Measurements from ENCODE around the gene GET4.

The GET4 gene

GRCh38 chr7:876972-877311 is 588 bp downstream of the GET4 start:
- no peaks in the 10 kb centered on the region for H3K9me3 ChIP-seq (ENCODE audit: control insufficient read depth in 5 of 5, low read length in 5 of 5)
- peaks cover 4 to 54% (median 39%) of the 10 kb centered on the region in 5 donors for H3K4me1 ChIP-seq (ENCODE audit: control insufficient read depth in 5 of 5, insufficient read depth in 5 of 5, low read length in 5 of 5)
- H3K27ac ChIP-seq (ENCODE audit: low read depth, low read length), result peak overlapping the region; percentile 70
- no peaks in the 10 kb centered on the region for H3K27me3 ChIP-seq (ENCODE audit: control insufficient read depth in 5 of 5, insufficient read depth in 4 of 5, low read length in 5 of 5)
- H3K9ac ChIP-seq (ENCODE audit: low read length in 5 of 5), result peak overlapping the region in 4 of 5 donors; percentile 75 to 95 (median 88)
- H3K4me3 ChIP-seq (ENCODE audit: low read depth in 1 of 5, low read length in 5 of 5), result peak overlapping the region; percentile 71 to 98 (median 82)
- H3K36me3 ChIP-seq (ENCODE audit: control insufficient read depth in 5 of 5, insufficient read depth in 5 of 5, low read length in 5 of 5), result peaks cover 0 to 20% (median 10%) of the 10 kb centered on the region in 5 donors

- H3K27ac ChIP-seq (ENCODE audit: low read depth, low read length), result peak overlapping the region; percentile 70
- H3K4me1 ChIP-seq (ENCODE audit: control insufficient read depth in 5 of 5, insufficient read depth in 5 of 5, low read length in 5 of 5), result peaks cover 4 to 52% (median 34%) of the 10 kb centered on the region in 5 donors
- peaks cover 0 to 14% (median 4%) of the 10 kb centered on the region in 5 donors for H3K36me3 ChIP-seq (ENCODE audit: control insufficient read depth in 5 of 5, insufficient read depth in 5 of 5, low read length in 5 of 5)
These were observed 1.2 kb downstream of the GET4 start for GRCh38 chr7:877312-878232.

GRCh38 chr7:879093-879492 is 2.7 kb downstream of the GET4 start:
- peaks cover 0 to 9% (median 3%) of the 10 kb centered on the region in 5 donors for H3K36me3 ChIP-seq (ENCODE audit: control insufficient read depth in 5 of 5, insufficient read depth in 5 of 5, low read length in 5 of 5)
- H3K9ac ChIP-seq (ENCODE audit: low read length in 5 of 5), result no peak overlapping the region
- H3K27me3 ChIP-seq (ENCODE audit: control insufficient read depth in 5 of 5, insufficient read depth in 4 of 5, low read length in 5 of 5), result no peaks in the 10 kb centered on the region
- H3K4me1 ChIP-seq (ENCODE audit: control insufficient read depth in 5 of 5, insufficient read depth in 5 of 5, low read length in 5 of 5), result peaks cover 3 to 56% (median 42%) of the 10 kb centered on the region in 5 donors
- H3K27ac ChIP-seq (ENCODE audit: low read depth, low read length), result no peak overlapping the region
- no peaks in the 10 kb centered on the region for H3K9me3 ChIP-seq (ENCODE audit: control insufficient read depth in 5 of 5, low read length in 5 of 5)
- H3K4me3 ChIP-seq (ENCODE audit: low read depth in 1 of 5, low read length in 5 of 5), result no peak overlapping the region

More at GRCh38 chr7:877312-878232, 1.2 kb downstream of the GET4 start:
- Histone ChIP-seq H3K9ac (ENCODE audit: low read length in 5 of 5) (peak overlapping the region in 4 of 5 donors; percentile 75 to 95 (median 88)), H3K27me3 (ENCODE audit: control insufficient read depth in 5 of 5, insufficient read depth in 4 of 5, low read length in 5 of 5) (no peaks in the 10 kb centered on the region), H3K4me3 (ENCODE audit: low read depth in 1 of 5, low read length in 5 of 5) (peak overlapping the region; percentile 71 to 98 (median 82)), H3K9me3 (ENCODE audit: control insufficient read depth in 5 of 5, low read length in 5 of 5) (no peaks in the 10 kb centered on the region)

GRCh38 chr7:879706-880105 is 3.4 kb downstream of the GET4 start:
- peaks cover 3 to 58% (median 46%) of the 10 kb centered on the region in 5 donors for H3K4me1 ChIP-seq (ENCODE audit: control insufficient read depth in 5 of 5, insufficient read depth in 5 of 5, low read length in 5 of 5)
- no peaks in the 10 kb centered on the region for H3K27me3 ChIP-seq (ENCODE audit: control insufficient read depth in 5 of 5, insufficient read depth in 4 of 5, low read length in 5 of 5)
- no peaks in the 10 kb centered on the region for H3K9me3 ChIP-seq (ENCODE audit: control insufficient read depth in 5 of 5, low read length in 5 of 5)
- H3K36me3 ChIP-seq (ENCODE audit: control insufficient read depth in 5 of 5, insufficient read depth in 5 of 5, low read length in 5 of 5), result peaks cover 0 to 8% (median 3%) of the 10 kb centered on the region in 5 donors
- H3K9ac ChIP-seq (ENCODE audit: low read length in 5 of 5), result no peak overlapping the region
- no peak overlapping the region for H3K27ac ChIP-seq (ENCODE audit: low read depth, low read length)
- no peak overlapping the region for H3K4me3 ChIP-seq (ENCODE audit: low read depth in 1 of 5, low read length in 5 of 5)

GRCh38 chr7:880450-880849 is 4.1 kb downstream of the GET4 start:
- H3K9me3 ChIP-seq (ENCODE audit: control insufficient read depth in 5 of 5, low read length in 5 of 5), result no peaks in the 10 kb centered on the region
- H3K27ac ChIP-seq (ENCODE audit: low read depth, low read length), result no peak overlapping the region
- H3K36me3 ChIP-seq (ENCODE audit: control insufficient read depth in 5 of 5, insufficient read depth in 5 of 5, low read length in 5 of 5), result peaks cover 0 to 7% (median 3%) of the 10 kb centered on the region in 5 donors
- peaks cover 3 to 56% (median 44%) of the 10 kb centered on the region in 5 donors for H3K4me1 ChIP-seq (ENCODE audit: control insufficient read depth in 5 of 5, insufficient read depth in 5 of 5, low read length in 5 of 5)
- H3K9ac ChIP-seq (ENCODE audit: low read length in 5 of 5), result no peak overlapping the region
- no peaks in the 10 kb centered on the region for H3K27me3 ChIP-seq (ENCODE audit: control insufficient read depth in 5 of 5, insufficient read depth in 4 of 5, low read length in 5 of 5)
- no peak overlapping the region for H3K4me3 ChIP-seq (ENCODE audit: low read depth in 1 of 5, low read length in 5 of 5)

- H3K36me3 ChIP-seq (ENCODE audit: control insufficient read depth in 5 of 5, insufficient read depth in 5 of 5, low read length in 5 of 5), result peaks cover 0 to 17% (median 9%) of the 10 kb centered on the region in 5 donors
- H3K27ac ChIP-seq (ENCODE audit: low read depth, low read length), result no peak overlapping the region
- H3K9me3 ChIP-seq (ENCODE audit: control insufficient read depth in 5 of 5, low read length in 5 of 5), result no peaks in the 10 kb centered on the region
- H3K4me1 ChIP-seq (ENCODE audit: control insufficient read depth in 5 of 5, insufficient read depth in 5 of 5, low read length in 5 of 5), result peaks cover 3 to 56% (median 39%) of the 10 kb centered on the region in 5 donors
- no peak overlapping the region for H3K4me3 ChIP-seq (ENCODE audit: low read depth in 1 of 5, low read length in 5 of 5)
- no peak overlapping the region for H3K9ac ChIP-seq (ENCODE audit: low read length in 5 of 5)
- no peaks in the 10 kb centered on the region for H3K27me3 ChIP-seq (ENCODE audit: control insufficient read depth in 5 of 5, insufficient read depth in 4 of 5, low read length in 5 of 5)
These were observed 5.3 kb downstream of the GET4 start for GRCh38 chr7:881441-882234.

GRCh38 chr7:882336-883035 is 6.1 kb downstream of the GET4 start:
- Histone ChIP-seq H3K9me3 (ENCODE audit: control insufficient read depth in 5 of 5, low read length in 5 of 5) (no peaks in the 10 kb centered on the region), H3K4me3 (ENCODE audit: low read depth in 1 of 5, low read length in 5 of 5) (no peak overlapping the region), H3K36me3 (ENCODE audit: control insufficient read depth in 5 of 5, insufficient read depth in 5 of 5, low read length in 5 of 5) (peaks cover 0 to 26% (median 17%) of the 10 kb centered on the region in 5 donors), H3K9ac (ENCODE audit: low read length in 5 of 5) (peak overlapping the region in 1 of 5 donors; percentile 52), H3K27me3 (ENCODE audit: control insufficient read depth in 5 of 5, insufficient read depth in 4 of 5, low read length in 5 of 5) (no peaks in the 10 kb centered on the region), H3K27ac (ENCODE audit: low read depth, low read length) (no peak overlapping the region), H3K4me1 (ENCODE audit: control insufficient read depth in 5 of 5, insufficient read depth in 5 of 5, low read length in 5 of 5) (peaks cover 3 to 56% (median 36%) of the 10 kb centered on the region in 5 donors)

- Histone ChIP-seq H3K4me1 (ENCODE audit: control insufficient read depth in 5 of 5, insufficient read depth in 5 of 5, low read length in 5 of 5) (peaks cover 3 to 49% (median 30%) of the 10 kb centered on the region in 5 donors), H3K9me3 (ENCODE audit: control insufficient read depth in 5 of 5, low read length in 5 of 5) (no peaks in the 10 kb centered on the region), H3K27ac (ENCODE audit: low read depth, low read length) (no peak overlapping the region), H3K9ac (ENCODE audit: low read length in 5 of 5) (peak overlapping the region in 1 of 5 donors; percentile 56), H3K4me3 (ENCODE audit: low read depth in 1 of 5, low read length in 5 of 5) (no peak overlapping the region), H3K27me3 (ENCODE audit: control insufficient read depth in 5 of 5, insufficient read depth in 4 of 5, low read length in 5 of 5) (no peaks in the 10 kb centered on the region), H3K36me3 (ENCODE audit: control insufficient read depth in 5 of 5, insufficient read depth in 5 of 5, low read length in 5 of 5) (peaks cover 0 to 34% (median 26%) of the 10 kb centered on the region in 5 donors)
These were observed 7.0 kb downstream of the GET4 start for GRCh38 chr7:883055-884021.
